Measurements from ENCODE around the gene C1orf56.

The C1orf56 gene

DNA sequence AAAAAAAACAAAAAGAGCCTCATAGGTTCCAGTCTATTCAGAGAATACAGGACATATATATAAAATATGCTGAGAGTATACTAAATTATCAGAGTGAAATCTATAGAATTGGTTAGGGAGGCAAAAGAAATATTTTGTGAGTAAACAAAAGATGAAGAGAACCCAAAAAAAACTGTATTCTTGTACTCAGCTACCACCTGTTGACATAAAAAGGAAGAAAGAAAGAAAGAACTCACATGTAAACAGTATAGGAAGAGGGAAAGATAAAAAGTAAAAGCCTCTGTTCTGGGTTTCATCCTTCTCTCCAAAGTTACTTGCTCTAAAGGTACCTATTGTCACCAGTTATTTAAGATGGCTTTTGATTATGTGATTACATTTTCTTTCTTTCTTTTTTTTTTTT lies 21.1 kb upstream of the C1orf56 start:
- DNase-seq: no peak

GRCh38 chr1:151032164-151032563 lies 15.4 kb upstream of the C1orf56 start:
- DNase-seq: no peak

DNA sequence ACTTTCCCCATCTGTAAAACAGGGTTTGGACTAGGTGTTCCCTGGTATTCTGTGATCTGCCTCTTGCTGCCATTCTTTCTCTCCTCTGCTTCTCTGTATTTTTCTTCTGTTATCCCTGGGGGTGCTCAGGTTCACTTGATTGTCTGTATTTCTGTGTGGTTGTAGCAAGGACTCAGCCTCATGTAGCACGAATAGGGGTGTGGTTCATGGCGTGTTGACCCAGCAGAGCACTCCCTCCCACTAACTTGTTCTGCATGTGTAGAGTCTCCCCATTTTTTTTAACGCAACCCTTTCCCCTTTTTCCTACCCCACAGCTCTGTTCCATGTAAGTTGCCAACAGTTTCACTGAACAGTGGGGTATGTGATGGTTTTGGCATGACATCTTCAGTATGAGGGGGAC lies 12.4 kb upstream of the C1orf56 start:
- no peak for DNase-seq

DNA sequence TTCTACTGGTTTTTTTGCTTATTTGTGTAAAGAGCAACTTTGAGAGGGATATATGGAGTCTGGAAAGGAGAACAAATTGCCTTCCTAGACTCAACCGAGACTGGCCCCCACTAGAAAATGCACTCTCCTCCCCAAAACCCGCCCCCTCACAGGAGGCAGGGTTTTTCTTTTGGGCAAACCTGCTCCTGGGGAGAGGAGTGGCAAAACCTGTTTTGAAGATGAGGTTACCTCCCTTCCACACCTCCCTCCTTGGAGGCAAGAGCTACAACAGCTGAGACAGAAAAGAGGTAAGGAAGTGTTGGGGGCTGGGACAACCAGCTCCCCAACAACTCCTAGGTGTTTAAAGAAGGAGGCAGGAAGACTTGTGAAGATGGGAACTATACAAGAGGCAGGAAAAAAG lies 11.2 kb upstream of the C1orf56 start, which contains the start of gene BNIPL:
Gene BNIPL, plus strand, starts transcription at position 231 of the 400 bp plus-strand sequence. Its CDS starts 140 bp downstream, at position 371.
- DNase-seq: no peak

DNA sequence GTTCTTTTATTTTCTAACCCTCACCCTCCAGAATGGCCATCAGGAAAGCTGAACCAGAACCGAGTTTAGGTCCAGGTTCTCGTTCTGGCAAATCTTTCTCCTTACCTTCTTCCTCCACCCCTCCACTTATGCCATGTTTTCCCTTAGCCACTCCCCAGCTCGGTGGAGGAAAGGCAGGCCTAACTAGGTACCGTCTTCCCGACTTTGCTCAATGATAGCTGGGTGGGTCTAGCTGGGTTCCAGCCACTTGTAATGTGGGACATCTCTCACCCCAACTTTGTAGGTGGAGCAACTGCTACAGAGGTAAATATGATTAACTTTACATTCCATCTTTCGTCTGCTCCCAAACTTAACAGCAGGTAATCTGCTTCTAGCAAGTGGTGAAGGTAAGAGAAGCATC lies 10.5 kb upstream of the C1orf56 start:
- DNase-seq: no peak

GRCh38 chr1:151039521-151039920 lies 8.0 kb upstream of the C1orf56 start:
- no peak for DNase-seq

GRCh38 chr1:151043163-151043562 lies 4.4 kb upstream of the C1orf56 start:
- DNase-seq: no peak

- peak; percentile 57 for DNase-seq
Measured at GRCh38 chr1:151047925-151048644, 534 bp downstream of the C1orf56 start.

DNA sequence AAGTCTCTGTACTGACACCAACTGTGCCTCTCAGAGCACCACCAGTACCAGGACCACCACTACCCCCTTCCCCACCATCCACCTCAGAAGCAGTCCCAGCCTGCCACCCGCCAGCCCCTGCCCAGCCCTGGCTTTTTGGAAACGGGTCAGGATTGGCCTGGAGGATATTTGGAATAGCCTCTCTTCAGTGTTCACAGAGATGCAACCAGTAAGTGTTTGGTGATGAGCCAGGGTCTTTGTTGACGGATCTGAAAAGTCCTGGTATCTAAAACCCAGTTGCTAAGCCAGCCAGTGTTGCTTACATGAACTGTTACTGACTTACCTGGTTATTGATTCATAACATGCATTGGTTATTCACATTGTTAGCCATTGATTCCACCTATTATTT lies 1.1 kb downstream of the C1orf56 start:
- DNase-seq: no peak

DNA sequence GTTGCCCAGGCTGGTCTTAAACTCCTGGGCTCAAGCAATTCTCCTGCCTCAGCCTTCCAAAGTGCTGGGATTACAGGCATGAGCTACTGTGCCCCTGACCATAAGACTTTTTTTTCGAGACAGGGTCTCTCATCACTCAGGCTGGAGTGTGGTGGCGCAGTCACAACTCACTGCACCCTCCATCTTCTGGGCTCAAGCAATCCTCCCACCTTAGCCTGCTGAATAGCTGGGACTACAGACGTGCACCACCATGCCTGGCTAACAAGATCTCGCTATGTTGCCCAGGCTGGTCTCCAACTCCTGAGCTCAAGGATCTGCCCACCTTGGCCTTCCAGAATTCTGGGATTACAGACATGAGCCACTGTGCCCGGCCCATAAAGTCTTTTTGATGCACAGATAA lies 1.9 kb downstream of the C1orf56 start:
- DNase-seq: no peak

DNA sequence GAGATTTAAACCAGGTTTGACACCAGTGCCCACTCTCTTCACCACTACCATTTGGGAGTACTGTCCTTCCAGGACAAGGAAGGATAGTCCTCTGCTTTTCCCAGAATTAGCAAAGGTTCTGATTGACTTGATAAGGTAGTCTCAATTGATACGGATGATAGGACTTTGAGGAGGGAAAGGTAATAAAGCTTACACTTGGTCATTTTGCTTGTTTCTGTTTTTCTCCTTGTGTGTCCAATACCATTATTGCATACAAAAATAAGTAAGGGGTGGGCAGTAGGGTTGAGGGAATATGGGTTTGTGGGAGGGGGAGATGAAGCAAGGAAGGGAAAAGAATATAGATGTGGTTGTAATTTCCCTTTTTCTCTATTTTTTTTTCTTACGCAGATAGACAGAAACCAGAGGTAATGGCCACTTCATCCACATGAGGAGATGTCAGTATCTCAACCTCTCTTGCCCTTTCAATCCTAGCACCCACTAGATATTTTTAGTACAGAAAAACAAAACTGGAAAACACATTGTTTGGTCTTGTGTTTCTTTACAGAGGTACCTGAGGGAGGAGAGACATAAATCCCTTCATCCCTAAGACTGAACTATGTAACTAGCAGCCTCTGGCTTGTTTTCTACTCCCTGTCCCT lies 2.6 kb downstream of the C1orf56 start:
- DNase-seq: no peak

DNA sequence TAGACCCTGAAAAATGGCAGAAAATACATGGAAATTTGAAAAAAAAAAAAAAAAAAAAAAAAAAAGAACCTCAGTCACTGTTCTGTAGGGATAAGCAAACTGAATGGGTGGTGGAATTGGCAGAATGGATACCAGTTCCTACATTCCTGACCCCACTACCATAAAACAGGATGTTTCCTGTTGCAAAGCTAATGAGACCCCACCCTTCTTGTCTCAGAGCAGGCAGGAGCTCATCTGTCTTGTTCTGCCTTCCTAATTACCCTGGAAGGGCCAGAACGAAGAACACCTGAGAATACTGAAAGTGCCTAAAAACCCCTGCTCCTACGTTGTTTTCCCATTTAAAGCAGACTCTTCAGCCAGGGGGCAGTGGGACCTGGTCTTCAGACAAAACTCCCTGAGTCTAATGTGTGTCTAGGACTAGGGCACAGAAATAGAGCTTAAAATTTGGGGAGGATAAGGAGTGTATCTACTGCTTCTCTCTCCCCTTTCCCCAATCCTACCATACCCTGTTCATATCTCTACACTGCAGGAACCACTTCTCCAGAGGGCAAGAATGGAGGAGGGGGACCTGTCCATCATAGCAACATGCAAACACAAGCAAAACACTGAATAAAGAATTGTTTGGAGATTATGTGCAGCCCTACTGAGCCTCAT lies 3.9 kb downstream of the C1orf56 start:
- DNase-seq: no peak

DNA sequence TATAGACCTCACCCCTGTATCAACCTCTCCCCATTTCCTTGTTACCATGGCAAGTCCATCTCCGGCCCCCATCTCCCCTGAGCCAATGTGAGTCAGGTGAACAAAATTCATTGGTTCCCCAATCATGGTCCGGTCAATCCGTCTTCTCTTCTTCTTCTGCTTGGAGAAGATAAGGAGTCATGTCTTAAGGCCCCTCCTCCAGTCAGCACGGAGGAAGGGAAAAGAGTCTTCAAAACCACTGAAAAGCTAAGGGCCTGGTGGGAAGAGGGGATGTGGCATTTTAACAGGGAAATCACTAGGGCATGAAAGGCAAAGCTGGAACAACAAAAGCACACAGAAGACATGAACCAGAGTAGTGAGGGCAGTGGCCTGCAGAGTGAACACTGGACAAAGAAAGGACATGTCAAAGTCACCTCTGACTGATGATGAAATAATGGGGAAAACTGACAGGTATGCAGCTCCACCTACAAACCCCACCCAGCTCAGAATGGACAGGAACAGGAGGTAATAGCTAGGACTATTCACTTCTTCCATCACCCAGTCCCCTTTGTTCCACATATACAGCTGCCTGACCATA lies 7.5 kb downstream of the C1orf56 start:
- DNase-seq: no peak

- DNase-seq: no peak
Measured at GRCh38 chr1:151055581-151055980, 8.0 kb downstream of the C1orf56 start.

DNA sequence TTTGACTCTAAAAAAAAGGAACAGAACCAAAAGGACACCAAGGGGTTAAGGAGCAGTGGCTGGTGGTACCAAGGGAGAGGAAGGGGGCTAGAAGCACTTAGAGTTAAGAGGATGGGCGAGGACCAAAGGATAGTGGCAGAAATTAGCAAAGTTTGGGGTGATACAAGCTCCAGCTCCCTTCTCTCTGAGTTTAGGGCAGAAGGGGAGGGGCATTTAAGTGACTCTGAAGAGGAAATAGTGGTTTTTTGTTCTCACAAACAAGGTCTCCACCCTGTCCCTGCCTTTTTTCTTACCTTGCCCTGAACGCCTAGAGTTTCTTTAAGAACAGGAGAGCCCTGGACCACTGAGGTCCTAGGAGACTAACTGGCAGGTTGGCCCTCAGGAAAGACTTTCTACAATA lies 8.6 kb downstream of the C1orf56 start:
- DNase-seq: no peak

DNA sequence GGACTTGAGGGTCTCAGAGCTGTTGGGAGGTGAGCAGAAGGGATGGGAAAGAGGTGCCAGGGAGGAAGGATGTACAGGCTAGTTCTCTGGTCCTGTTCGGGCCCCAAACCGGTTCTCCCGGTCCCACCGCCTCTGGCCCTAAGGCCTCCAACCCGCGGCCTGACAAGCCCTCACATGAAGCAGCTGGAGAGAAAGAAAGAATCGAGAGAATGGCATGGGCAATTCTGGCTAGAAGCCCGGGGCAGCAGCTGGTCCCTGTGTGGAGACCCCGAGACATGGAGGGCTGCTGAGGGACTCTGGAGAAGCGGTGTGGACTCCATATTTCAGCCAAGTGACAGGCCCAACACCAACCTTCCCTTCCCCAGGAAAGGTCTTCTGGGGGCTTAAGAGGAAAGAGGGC lies 11.1 kb downstream of the C1orf56 start:
- DNase-seq: no peak

- DNase-seq: peak; percentile 85
Measured at GRCh38 chr1:151059109-151060006, 11.8 kb downstream of the C1orf56 start, which contains the start of gene CDC42SE1. Gene CDC42SE1 (minus strand): TSS chr1:151059622. CDS start chr1:151055730, 3,892 bp downstream.

DNA sequence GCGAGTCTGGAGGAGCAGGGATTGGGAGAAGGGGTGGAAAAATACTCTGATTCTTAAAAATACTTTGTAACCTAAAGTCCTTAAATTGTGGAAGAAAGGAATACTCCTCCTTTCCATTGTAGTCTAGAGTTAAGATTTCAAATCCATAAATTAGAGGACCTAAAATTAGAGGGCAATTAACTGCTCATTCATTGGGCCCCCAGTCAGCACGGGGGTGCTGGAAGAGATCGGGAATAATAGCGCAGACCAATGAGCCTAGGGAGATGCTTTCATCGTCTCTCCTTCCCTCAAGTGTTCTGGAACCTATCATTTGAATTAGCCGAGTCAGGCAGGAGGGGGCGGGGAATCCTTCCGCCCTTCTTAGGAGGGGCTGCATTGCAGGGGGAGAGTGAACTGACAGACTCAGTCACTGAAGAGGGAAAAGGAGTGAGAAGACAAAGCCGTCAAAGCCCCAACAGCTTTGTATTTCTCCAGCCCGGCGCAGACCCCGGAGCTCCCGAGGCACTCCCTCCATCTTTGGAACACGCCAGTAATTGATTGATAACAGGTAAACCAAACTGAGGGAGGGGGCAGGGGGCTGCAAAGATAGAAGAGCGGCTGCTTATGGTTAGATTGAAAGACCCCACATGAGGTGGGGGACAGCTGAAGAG lies 12.6 kb downstream of the C1orf56 start, which contains the start of gene MLLT11:
Gene MLLT11, plus strand, starts transcription at position 391 of the 650 bp plus-strand sequence. CDS start 6,828 bp downstream, outside the sequence.
- peak; percentile 43 for DNase-seq

- DNase-seq: no peak
Measured at GRCh38 chr1:151060657-151061421, 13.3 kb downstream of the C1orf56 start.

- no peak for DNase-seq
Measured at GRCh38 chr1:151061704-151062103, 14.2 kb downstream of the C1orf56 start.

DNA sequence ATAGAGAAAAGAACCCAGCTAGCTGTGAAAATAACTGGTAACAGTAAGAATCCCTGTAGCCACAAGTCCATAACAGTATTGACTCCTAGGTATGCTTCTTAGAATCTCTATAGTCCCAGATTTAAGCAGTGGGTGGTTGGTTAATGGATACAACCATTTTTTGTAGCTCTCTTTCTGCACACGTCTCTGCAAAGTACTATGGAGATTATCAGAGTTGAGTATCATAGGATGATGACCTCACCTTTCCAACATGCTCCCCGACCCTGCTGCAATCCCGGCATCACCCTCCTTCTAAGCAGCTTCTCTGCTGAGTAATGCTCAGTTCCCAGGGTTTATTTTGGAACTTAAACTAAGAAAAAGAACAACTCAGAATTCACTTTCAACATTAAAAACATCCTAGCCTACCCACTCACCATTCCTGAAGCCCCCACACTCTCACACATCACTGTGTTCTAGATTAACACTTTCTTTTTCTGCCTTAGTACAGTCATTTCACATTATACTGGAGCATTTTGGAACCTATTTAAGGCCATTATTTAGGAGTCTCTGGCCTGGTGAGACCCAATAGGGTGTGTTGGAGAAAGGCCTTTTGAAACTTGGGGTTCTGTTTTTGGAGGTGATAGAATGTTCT lies 15.3 kb downstream of the C1orf56 start:
- DNase-seq: no peak
